IMR-90 (cell line): ENCODE results near the gene MAPK10. TPM values are rescaled to one million over a fixed set of nuclear protein-coding genes. Genes with fewer than 3 reads are reported as not detected.

Experiments used
- ATAC-seq: fragments of 200-7000 bp; cut with Tn5 transposase; 2 replicates; pipeline ENCODE4 v1.9.1; 2020; ENCODE audit warnings: low read depth, mild to moderate bottlenecking, moderate library complexity
- BruUV-seq: library from RNA; stranded (reverse); fragments of 400-500 nt; replicated peaks from 2 replicates; lab custom pipeline; 2021; lab: Mats Ljungman, UMichigan
- CTCF ChIA-PET: fragments of 300-600 bp; formaldehyde crosslinking; extraction: SDS; loops from one replicate; lab custom pipeline; 2021; ENCODE audit warnings: antibody characterized with exemption; lab: Yijun Ruan, JAX
- POLR2A ChIA-PET: fragments of 300-600 bp; sonication (Branson Sonifier 250); formaldehyde crosslinking; loops from one replicate; lab custom pipeline; 2022; ENCODE audit warnings: antibody characterized with exemption; ENCODE audit not compliant: unreplicated experiment; lab: Charles Lee
- DNase-seq: peaks from one replicate; pipeline ENCODE4 v3.0.0; 2013
- H2AFZ ChIP-seq: replicated peaks from 2 replicates; pipeline ENCODE3; 2013; ENCODE audit warnings: low read length, mild to moderate bottlenecking; ENCODE audit not compliant: poor library complexity
- H2AK5ac ChIP-seq: 2 replicates; pipeline ENCODE4 v1.6.1; 2013; ENCODE audit warnings: low read depth, low read length, inconsistent platforms
- H2AK9ac ChIP-seq: replicated peaks from 2 replicates; pipeline ENCODE3; 2013; ENCODE audit warnings: mild to moderate bottlenecking, low read depth, low read length, moderate library complexity; ENCODE audit not compliant: poor library complexity
- H2BK120ac ChIP-seq: 2 replicates; pipeline ENCODE4 v1.6.1; 2013; ENCODE audit warnings: low read depth, low read length, inconsistent platforms
- H2BK15ac ChIP-seq: 3 replicates; pipeline ENCODE4 v1.6.1; 2013; ENCODE audit warnings: low read depth, low read length, inconsistent platforms
- H2BK20ac ChIP-seq: 2 replicates; pipeline ENCODE4 v1.6.1; 2013; ENCODE audit warnings: low read depth, mild to moderate bottlenecking, inconsistent platforms, low read length, moderate library complexity
- H2BK5ac ChIP-seq: 2 replicates; pipeline ENCODE4 v1.6.1; 2013; ENCODE audit warnings: mild to moderate bottlenecking, low read depth, low read length, inconsistent platforms; ENCODE audit not compliant: poor library complexity, severe bottlenecking
- H3K14ac ChIP-seq: replicated peaks from 2 replicates; pipeline ENCODE4 v1.6.1; 2013; ENCODE audit warnings: low read depth, low read length, inconsistent platforms
- H3K18ac ChIP-seq: 2 replicates; pipeline ENCODE4 v1.6.1; 2013; ENCODE audit warnings: low read depth, low read length, control low read depth
- H3K23ac ChIP-seq: 2 replicates; pipeline ENCODE4 v1.6.1; 2013; ENCODE audit warnings: low read depth, low read length, inconsistent platforms
- H3K27ac ChIP-seq: 2 replicates; pipeline ENCODE4 v1.5.1; 2013; ENCODE audit warnings: mild to moderate bottlenecking, control low read depth, low read length; ENCODE audit not compliant: insufficient read depth
- H3K27me3 ChIP-seq: 2 replicates; pipeline ENCODE4 v1.6.1; 2013; ENCODE audit warnings: low read length; ENCODE audit not compliant: control insufficient read depth, insufficient read depth
- H3K36me3 ChIP-seq: 2 replicates; pipeline ENCODE4 v1.6.1; 2013; ENCODE audit warnings: low read length, mixed read lengths; ENCODE audit not compliant: control insufficient read depth, insufficient read depth
- H3K4ac ChIP-seq: 2 replicates; pipeline ENCODE4 v1.6.1; 2013; ENCODE audit warnings: low read depth, low read length, inconsistent platforms
- H3K4me1 ChIP-seq: 2 replicates; pipeline ENCODE4 v1.6.1; 2013; ENCODE audit warnings: low read length, mixed read lengths; ENCODE audit not compliant: control insufficient read depth, insufficient read depth
- H3K4me2 ChIP-seq: 2 replicates; pipeline ENCODE4 v1.6.1; 2013; ENCODE audit warnings: low read depth, mild to moderate bottlenecking, control low read depth, low read length, moderate library complexity
- H3K4me3 ChIP-seq: 2 replicates; pipeline ENCODE4 v1.5.1; 2013; ENCODE audit warnings: low read depth, mild to moderate bottlenecking, control low read depth, low read length, moderate library complexity; ENCODE audit not compliant: insufficient read depth
- H3K56ac ChIP-seq: 2 replicates; pipeline ENCODE4 v1.6.1; 2013; ENCODE audit warnings: low read length, inconsistent platforms; ENCODE audit not compliant: insufficient read depth; ENCODE audit errors: extremely low read depth
- H3K79me1 ChIP-seq, 2 experiments: 2 replicates each; pipeline ENCODE4 v1.6.1; 2013; ENCODE audit warnings: low read length in 2 of 2, inconsistent platforms in 1 of 2, low read depth in 1 of 2
- H3K9ac ChIP-seq: 2 replicates; pipeline ENCODE4 v1.6.1; 2013; ENCODE audit warnings: low read depth, low read length, control low read depth
- H3K9me1 ChIP-seq: 2 replicates; pipeline ENCODE4 v1.6.1; 2013; ENCODE audit warnings: low read length, inconsistent platforms; ENCODE audit not compliant: insufficient read depth
- H3K9me3 ChIP-seq: 2 replicates; pipeline ENCODE4 v1.6.1; 2013; ENCODE audit warnings: low read length; ENCODE audit not compliant: control insufficient read depth, insufficient read depth
- H4K20me1 ChIP-seq: 2 replicates; pipeline ENCODE4 v1.6.1; 2013; ENCODE audit warnings: low read length, inconsistent platforms; ENCODE audit not compliant: insufficient read depth
- H4K5ac ChIP-seq: 2 replicates; pipeline ENCODE4 v1.6.1; 2013; ENCODE audit warnings: mild to moderate bottlenecking, low read depth, low read length, control low read depth
- H4K8ac ChIP-seq, 2 experiments: 2 replicates each; pipeline ENCODE4 v1.6.1; 2013; ENCODE audit warnings: low read depth in 2 of 2, low read length in 2 of 2, control low read depth in 1 of 2, inconsistent platforms in 1 of 2
- H4K91ac ChIP-seq: 2 replicates; pipeline ENCODE4 v1.6.1; 2013; ENCODE audit warnings: low read depth, low read length, inconsistent platforms; ENCODE audit not compliant: insufficient read depth
- CEBPB ChIP-seq: IDR thresholded peaks from 2 replicates; pipeline ENCODE4 v1.6.1; 2012; ENCODE audit warnings: low read depth, low read length, improper control_type of control experiment
- CHD1 ChIP-seq: IDR thresholded peaks from 2 replicates; pipeline ENCODE4 v1.6.1; 2012; ENCODE audit warnings: low read depth, low read length, improper control_type of control experiment
- CTCF ChIP-seq: conservative IDR thresholded peaks from 2 replicates; pipeline ENCODE4 v1.5.1; 2012; ENCODE audit warnings: mild to moderate bottlenecking, low read depth, low read length, improper control_type of control experiment
- ELK1 ChIP-seq: fragments of 150-350 bp; IDR thresholded peaks from 2 replicates; pipeline ENCODE4 v1.6.1; 2016; ENCODE audit warnings: low read depth, mild to moderate bottlenecking, low read length, moderate library complexity, borderline replicate concordance
- FOS ChIP-seq: fragments of 150-350 bp; IDR thresholded peaks from 2 replicates; pipeline ENCODE4 v1.6.1; 2016; ENCODE audit warnings: low read depth, low read length
- RAD21 ChIP-seq: IDR thresholded peaks from 2 replicates; pipeline ENCODE4 v1.6.1; 2012; ENCODE audit warnings: low read length, improper control_type of control experiment
- RFX5 ChIP-seq: IDR thresholded peaks from 2 replicates; pipeline ENCODE4 v1.8.0; 2012; ENCODE audit warnings: low read depth, mild to moderate bottlenecking, low read length, moderate library complexity
- WGBS, 2 experiments: methylation state at CpG; one replicate each; pipeline versions ENCODE4 v1.1.5 to v1.1.7; 2013; ENCODE audit warnings: missing lambda C conversion rate in 2 of 2; ENCODE audit not compliant: insufficient read length in 1 of 2; ENCODE audit errors: extremely low coverage in 2 of 2; 5-methylcytosine and 5-hydroxymethylcytosine counted together
- dilution Hi-C: fragments of 300-500 bp; cut with HindIII; formaldehyde crosslinking; loops from one replicate; pipeline ENCODE4 v1.14.3; 2018; ENCODE audit warnings: low sequenced_read_pairs; ENCODE audit not compliant: unreplicated experiment
- in situ Hi-C: fragments of 300-500 bp; cut with MboI; formaldehyde crosslinking; loops from 3 replicates; pipeline ENCODE4 v1.14.3; 2019; ENCODE audit warnings: low sequenced_read_pairs, inconsistent platforms, mixed read lengths
- intact Hi-C: fragments of 100-400 bp; cut with micrococcal nuclease; formaldehyde crosslinking; loops from 2 replicates; pipeline ENCODE4 v1.10.0; 2022
- polyA plus RNA-seq, 3 experiments: library from polyadenylated mRNA; depleted of rRNA; stranded (reverse); fragments of >200 nt; gene quantifications; 2 replicates each; pipeline ENCODE4 v1.2.3, GENCODE V29; 2012; ENCODE audit warnings: low replicate concordance in 1 of 3
- total RNA-seq: library from RNA; depleted of rRNA; stranded (reverse); fragments of >200 nt; gene quantifications from 2 replicates; pipeline ENCODE4 v1.2.3, GENCODE V29; 2012

MAPK10 gene
- total and polyA plus RNA-seq, 2 of the 4 experiments (the other 2 are of a cell fraction), result 2.8 to 6.5 TPM

GRCh38 chr4:86007042-86007441 lies 352.8 kb downstream of the MAPK10 start:
- ChIA-PET POLR2A (no interaction called here), CTCF (interaction anchor here (0.6 kb wide), 1 partner anchor 37 kb away, joined by 3 read pairs; no protein-coding TSS in a partner anchor)
- Histone ChIP-seq H3K79me1 (no peaks in the 10 kb centered on the region), H2BK20ac (no peak overlapping the region), H2BK5ac (no peak overlapping the region), H3K18ac (no peak overlapping the region), H3K9ac (no peak overlapping the region), H3K36me3 (no peaks in the 10 kb centered on the region), H3K9me3 (no peaks in the 10 kb centered on the region), H3K56ac (no peak overlapping the region), H3K27ac (no peak overlapping the region), H4K20me1 (no peaks in the 10 kb centered on the region), H2AK5ac (no peak overlapping the region), H3K4me3 (no peak overlapping the region), H3K4me2 (no peak overlapping the region), H3K4me1 (no peaks in the 10 kb centered on the region; the same call in 1 of the 2 replicates), H2AFZ (no peak overlapping the region), H3K4ac (no peak overlapping the region), H4K8ac (no peak overlapping the region), H3K27me3 (no peaks in the 10 kb centered on the region), H3K14ac (no peak overlapping the region), H3K9me1 (peaks cover 2% of the 10 kb centered on the region; the same call in 1 of the 2 replicates), H2BK15ac (no peak overlapping the region), H4K91ac (no peak overlapping the region), H2AK9ac (no peak overlapping the region), H2BK120ac (no peak overlapping the region), H3K23ac (no peak overlapping the region), H4K5ac (no peak overlapping the region)
- in situ Hi-C loops (no loop called here), intact Hi-C loops (no loop called here), dilution Hi-C loops (no loop called here)
- DNase-seq (no peak), ATAC-seq (no peak)
- TF ChIP-seq RFX5, result no peak
- no peak for TF ChIP-seq RAD21
- TF ChIP-seq CEBPB, result no peak
- no peak for TF ChIP-seq ELK1
- no peak for TF ChIP-seq CTCF
- no peak for TF ChIP-seq FOS
- TF ChIP-seq CHD1, result no peak
- BruUV-seq, result no TSS peak
- 94% methylated on average over 6 of the region's 6 CpGs; no CpG with 5 or more reads in 1 of the 2 experiments for WGBS, 2 experiments
